ENCODE results near the gene TECPR1. TPM values are rescaled to one million over a fixed set of nuclear protein-coding genes. Genes with fewer than 3 reads are reported as not detected.

The TECPR1 gene
- total RNA-seq, 1 donor from 2014 or later, result 23.9 TPM

- no peak overlapping the region for H3K4me2 ChIP-seq (ENCODE audit: low read length)
- DNase-seq (ENCODE audit: low read depth) (no peak), FAIRE-seq (no peak)
- no peak overlapping the region for H3K4me3 ChIP-seq (ENCODE audit: insufficient read depth, low read depth, low read length)
- no peak overlapping the region for H2AFZ ChIP-seq (ENCODE audit: low read depth, low read length)
- Mint-ChIP-seq H3K9me3 (ENCODE audit: unreplicated experiment) (no peaks in the 10 kb centered on the region), H3K4me3 (ENCODE audit: unreplicated experiment) (no peak overlapping the region), H3K4me1 (ENCODE audit: low read depth, unreplicated experiment) (no peaks in the 10 kb centered on the region), H3K36me3 (ENCODE audit: low read depth, unreplicated experiment) (no peaks in the 10 kb centered on the region), H3K27me3 (ENCODE audit: low read depth, unreplicated experiment) (no peaks in the 10 kb centered on the region), H3K27ac (ENCODE audit: unreplicated experiment) (no peak overlapping the region)
- H3K9ac ChIP-seq (ENCODE audit: low read length), result no peak overlapping the region
- no peaks in the 10 kb centered on the region for H3K4me1 ChIP-seq (ENCODE audit: insufficient read depth, low read length)
- peaks cover 12% of the 10 kb centered on the region for H3K79me2 ChIP-seq (ENCODE audit: insufficient read depth, low read length)
- H3K27ac ChIP-seq (ENCODE audit: low read depth, low read length), result no peak overlapping the region
- H4K20me1 ChIP-seq (ENCODE audit: insufficient read depth, low read length), result peaks cover 41% of the 10 kb centered on the region
- H3K9me3 ChIP-seq (ENCODE audit: insufficient read depth, low read depth, low read length), result no peaks in the 10 kb centered on the region
- no peaks in the 10 kb centered on the region for H3K27me3 ChIP-seq (ENCODE audit: insufficient read depth, low read length)
- TF ChIP-seq CTCF (IDR thresholded peaks at IDR 0.05; ENCODE audit: insufficient read depth, low read depth, low read length) (peak; percentile 68), EZH2 (IDR thresholded peaks at IDR 0.05; ENCODE audit: insufficient read depth, low read length) (no peak)
- peaks cover 7% of the 10 kb centered on the region for H3K36me3 ChIP-seq (ENCODE audit: insufficient read depth, low read length)
These were observed 42.9 kb upstream of the TECPR1 start for GRCh38 chr7:98294798-98295382.

- Histone ChIP-seq H3K4me3 (ENCODE audit: insufficient read depth, low read depth, low read length) (no peak overlapping the region), H3K4me1 (ENCODE audit: insufficient read depth, low read length) (no peaks in the 10 kb centered on the region), H3K27me3 (ENCODE audit: insufficient read depth, low read length) (no peaks in the 10 kb centered on the region), H4K20me1 (ENCODE audit: insufficient read depth, low read length) (peaks cover 47% of the 10 kb centered on the region), H3K4me2 (ENCODE audit: low read length) (no peak overlapping the region), H2AFZ (ENCODE audit: low read depth, low read length) (no peak overlapping the region), H3K27ac (ENCODE audit: low read depth, low read length) (no peak overlapping the region), H3K9me3 (ENCODE audit: insufficient read depth, low read depth, low read length) (no peaks in the 10 kb centered on the region), H3K36me3 (ENCODE audit: insufficient read depth, low read length) (peaks cover 7% of the 10 kb centered on the region), H3K79me2 (ENCODE audit: insufficient read depth, low read length) (peaks cover 17% of the 10 kb centered on the region), H3K9ac (ENCODE audit: low read length) (no peak overlapping the region)
- DNase-seq (ENCODE audit: low read depth) (no peak), FAIRE-seq (no peak)
- H3K4me3 Mint-ChIP-seq (ENCODE audit: unreplicated experiment), result no peak overlapping the region
- no peaks in the 10 kb centered on the region for H3K9me3 Mint-ChIP-seq (ENCODE audit: unreplicated experiment)
- no peaks in the 10 kb centered on the region for H3K36me3 Mint-ChIP-seq (ENCODE audit: low read depth, unreplicated experiment)
- no peaks in the 10 kb centered on the region for H3K27me3 Mint-ChIP-seq (ENCODE audit: low read depth, unreplicated experiment)
- no peak overlapping the region for H3K27ac Mint-ChIP-seq (ENCODE audit: unreplicated experiment)
- no peaks in the 10 kb centered on the region for H3K4me1 Mint-ChIP-seq (ENCODE audit: low read depth, unreplicated experiment)
- TF ChIP-seq CTCF (IDR thresholded peaks at IDR 0.05; ENCODE audit: insufficient read depth, low read depth, low read length), result no peak
- TF ChIP-seq EZH2 (IDR thresholded peaks at IDR 0.05; ENCODE audit: insufficient read depth, low read length), result no peak
These were observed 42.3 kb upstream of the TECPR1 start for GRCh38 chr7:98294326-98294725.

- DNase-seq (ENCODE audit: low read depth) (no peak), FAIRE-seq (no peak)
- peaks cover 7% of the 10 kb centered on the region for H3K36me3 ChIP-seq (ENCODE audit: insufficient read depth, low read length)
- H3K9me3 ChIP-seq (ENCODE audit: insufficient read depth, low read depth, low read length), result no peaks in the 10 kb centered on the region
- no peak overlapping the region for H2AFZ ChIP-seq (ENCODE audit: low read depth, low read length)
- peaks cover 53% of the 10 kb centered on the region for H4K20me1 ChIP-seq (ENCODE audit: insufficient read depth, low read length)
- H3K4me1 Mint-ChIP-seq (ENCODE audit: low read depth, unreplicated experiment), result no peaks in the 10 kb centered on the region
- no peaks in the 10 kb centered on the region for H3K27me3 Mint-ChIP-seq (ENCODE audit: low read depth, unreplicated experiment)
- no peak overlapping the region for H3K9ac ChIP-seq (ENCODE audit: low read length)
- no peak overlapping the region for H3K4me3 Mint-ChIP-seq (ENCODE audit: unreplicated experiment)
- no peak overlapping the region for H3K4me2 ChIP-seq (ENCODE audit: low read length)
- H3K27ac Mint-ChIP-seq (ENCODE audit: unreplicated experiment), result no peak overlapping the region
- H3K79me2 ChIP-seq (ENCODE audit: insufficient read depth, low read length), result peaks cover 23% of the 10 kb centered on the region
- no peak overlapping the region for H3K27ac ChIP-seq (ENCODE audit: low read depth, low read length)
- no peaks in the 10 kb centered on the region for H3K27me3 ChIP-seq (ENCODE audit: insufficient read depth, low read length)
- H3K4me3 ChIP-seq (ENCODE audit: insufficient read depth, low read depth, low read length), result no peak overlapping the region
- H3K4me1 ChIP-seq (ENCODE audit: insufficient read depth, low read length), result no peaks in the 10 kb centered on the region
- no peaks in the 10 kb centered on the region for H3K36me3 Mint-ChIP-seq (ENCODE audit: low read depth, unreplicated experiment)
- TF ChIP-seq CTCF (IDR thresholded peaks at IDR 0.05; ENCODE audit: insufficient read depth, low read depth, low read length) (no peak), EZH2 (IDR thresholded peaks at IDR 0.05; ENCODE audit: insufficient read depth, low read length) (no peak)
- H3K9me3 Mint-ChIP-seq (ENCODE audit: unreplicated experiment), result no peaks in the 10 kb centered on the region
These were observed 41.7 kb upstream of the TECPR1 start for GRCh38 chr7:98293746-98294145.

Data from astrocyte (in vitro differentiated cells and primary cell).